HG02759 (cell line): Measurements from ENCODE around the gene KNTC1.
A peak's percentile ranks its signal among the peaks of the same experiment; 100 is the strongest.
"Not testable (repeated sequence)": the region's sequence is repeated elsewhere in the genome, so short reads cannot be mapped to it uniquely, and the experiment has no call there.

Experiments
- ATAC-seq: cut with Tn5 transposase; IDR thresholded peaks from one replicate; pipeline ENCODE4 v1.9.1; 2021; ENCODE audit warnings: mild to moderate bottlenecking, moderate library complexity; ENCODE audit not compliant: unreplicated experiment

KNTC1 gene

GRCh38 chr12:122526683-122527477 is at the start of gene KNTC1, which contains the start of gene RSRC2:
Gene KNTC1, plus strand, starts transcription at chr12:122527249. Its CDS starts 2,815 bp downstream, at chr12:122530064.
Gene RSRC2, minus strand, starts transcription at chr12:122526936. Its CDS starts 83 bp downstream, at chr12:122526853.
- ATAC-seq: peak; percentile 90

- ATAC-seq: no peak
These were observed 46.3 kb upstream of the KNTC1 start for GRCh38 chr12:122480753-122481152.

GRCh38 chr12:122481861-122482260 is 45.2 kb upstream of the KNTC1 start:
- ATAC-seq: no peak

GRCh38 chr12:122483969-122484368 is 43.1 kb upstream of the KNTC1 start:
- ATAC-seq: no peak

- ATAC-seq: not testable (repeated sequence)
These were observed 42.7 kb upstream of the KNTC1 start for GRCh38 chr12:122484385-122484784.

- not testable (repeated sequence) for ATAC-seq
These were observed 40.7 kb upstream of the KNTC1 start for GRCh38 chr12:122486360-122486759.

- no peak for ATAC-seq
These were observed 40.1 kb upstream of the KNTC1 start for GRCh38 chr12:122486805-122487426.

GRCh38 chr12:122487807-122488206 is 39.2 kb upstream of the KNTC1 start:
- ATAC-seq: not testable (repeated sequence)

- ATAC-seq: no peak
These were observed 38.0 kb upstream of the KNTC1 start for GRCh38 chr12:122489038-122489437.

- no peak for ATAC-seq
These were observed 35.1 kb upstream of the KNTC1 start for GRCh38 chr12:122491991-122492390.

GRCh38 chr12:122493222-122493621 is 33.8 kb upstream of the KNTC1 start:
- not testable (repeated sequence) for ATAC-seq

- ATAC-seq: no peak
These were observed 31.8 kb upstream of the KNTC1 start for GRCh38 chr12:122495258-122495657.

- peak; percentile 20 for ATAC-seq
These were observed 26.9 kb upstream of the KNTC1 start for GRCh38 chr12:122499991-122500684.

- peak; percentile 93 for ATAC-seq
These were observed 26.2 kb upstream of the KNTC1 start, which contains the start of gene ZCCHC8 for GRCh38 chr12:122500685-122501488. Gene ZCCHC8, minus strand, starts transcription at chr12:122500932. Its CDS starts 92 bp downstream, at chr12:122500840.

GRCh38 chr12:122501489-122501989 is 25.5 kb upstream of the KNTC1 start:
- ATAC-seq: no peak

- no peak for ATAC-seq
These were observed 23.8 kb upstream of the KNTC1 start for GRCh38 chr12:122503147-122503751.

- no peak for ATAC-seq
These were observed 23.1 kb upstream of the KNTC1 start for GRCh38 chr12:122503783-122504590.

- ATAC-seq: no peak
These were observed 21.5 kb upstream of the KNTC1 start for GRCh38 chr12:122505419-122506051.
